Activated T-cell treated with anti-CD3 and anti-CD28 coated beads for 48 hours (primary cell): Measurements from ENCODE around the gene CTDP1.
"Not testable (repeated sequence)": the region's sequence is repeated elsewhere in the genome, so short reads cannot be mapped to it uniquely, and the experiment has no call there.

Source experiments
- DNase-seq: peaks from one replicate; pipeline ENCODE4 v3.0.0-alpha.2; 2020; ENCODE audit warnings: low read depth

CTDP1 gene

GRCh38 chr18:79681484-79682387, 2.1 kb downstream of the CTDP1 start:
- DNase-seq, result peak; percentile 65

- no peak for DNase-seq
Observed at GRCh38 chr18:79682481-79682880, 2.9 kb downstream of the CTDP1 start.

GRCh38 chr18:79682894-79683625, 3.5 kb downstream of the CTDP1 start:
- DNase-seq, result peak; percentile 66

GRCh38 chr18:79683626-79684282, 4.2 kb downstream of the CTDP1 start:
- DNase-seq, result no peak

GRCh38 chr18:79684283-79684631, 4.7 kb downstream of the CTDP1 start:
- no peak for DNase-seq

- DNase-seq, result no peak
Observed at GRCh38 chr18:79684787-79685186, 5.2 kb downstream of the CTDP1 start.

- no peak for DNase-seq
Observed at GRCh38 chr18:79685281-79685680, 5.7 kb downstream of the CTDP1 start.

GRCh38 chr18:79685971-79686370, 6.4 kb downstream of the CTDP1 start:
- no peak for DNase-seq

GRCh38 chr18:79687806-79688205, 8.2 kb downstream of the CTDP1 start:
- no peak for DNase-seq

GRCh38 chr18:79690071-79690470, 10.5 kb downstream of the CTDP1 start:
- no peak for DNase-seq

GRCh38 chr18:79690586-79691482, 11.2 kb downstream of the CTDP1 start:
- DNase-seq, result no peak

GRCh38 chr18:79692056-79692455, 12.5 kb downstream of the CTDP1 start:
- no peak for DNase-seq

GRCh38 chr18:79692886-79693285, 13.3 kb downstream of the CTDP1 start:
- no peak for DNase-seq

GRCh38 chr18:79693561-79694205, 14.1 kb downstream of the CTDP1 start:
- no peak for DNase-seq

- DNase-seq, result not testable (repeated sequence)
Observed at GRCh38 chr18:79694206-79694894, 14.7 kb downstream of the CTDP1 start.

GRCh38 chr18:79694895-79695213, 15.3 kb downstream of the CTDP1 start:
- no peak for DNase-seq

GRCh38 chr18:79695269-79695668, 15.7 kb downstream of the CTDP1 start:
- no peak for DNase-seq

- no peak for DNase-seq
Observed at GRCh38 chr18:79695856-79696850, 16.6 kb downstream of the CTDP1 start.

- no peak for DNase-seq
Observed at GRCh38 chr18:79697178-79697577, 17.6 kb downstream of the CTDP1 start.

- DNase-seq, result no peak
Observed at GRCh38 chr18:79697976-79698375, 18.4 kb downstream of the CTDP1 start.
